ENCODE data around the gene ZBTB43. TPM values are rescaled to one million over a fixed set of nuclear protein-coding genes. Genes with fewer than 3 reads are reported as not detected.

ZBTB43 gene, protein sequence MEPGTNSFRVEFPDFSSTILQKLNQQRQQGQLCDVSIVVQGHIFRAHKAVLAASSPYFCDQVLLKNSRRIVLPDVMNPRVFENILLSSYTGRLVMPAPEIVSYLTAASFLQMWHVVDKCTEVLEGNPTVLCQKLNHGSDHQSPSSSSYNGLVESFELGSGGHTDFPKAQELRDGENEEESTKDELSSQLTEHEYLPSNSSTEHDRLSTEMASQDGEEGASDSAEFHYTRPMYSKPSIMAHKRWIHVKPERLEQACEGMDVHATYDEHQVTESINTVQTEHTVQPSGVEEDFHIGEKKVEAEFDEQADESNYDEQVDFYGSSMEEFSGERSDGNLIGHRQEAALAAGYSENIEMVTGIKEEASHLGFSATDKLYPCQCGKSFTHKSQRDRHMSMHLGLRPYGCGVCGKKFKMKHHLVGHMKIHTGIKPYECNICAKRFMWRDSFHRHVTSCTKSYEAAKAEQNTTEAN
- 5.2 to 11.1 TPM (median 7.8 TPM) in 5 replicates for total RNA-seq (2022; extraction: Qiagen RNA extraction)

DNA sequence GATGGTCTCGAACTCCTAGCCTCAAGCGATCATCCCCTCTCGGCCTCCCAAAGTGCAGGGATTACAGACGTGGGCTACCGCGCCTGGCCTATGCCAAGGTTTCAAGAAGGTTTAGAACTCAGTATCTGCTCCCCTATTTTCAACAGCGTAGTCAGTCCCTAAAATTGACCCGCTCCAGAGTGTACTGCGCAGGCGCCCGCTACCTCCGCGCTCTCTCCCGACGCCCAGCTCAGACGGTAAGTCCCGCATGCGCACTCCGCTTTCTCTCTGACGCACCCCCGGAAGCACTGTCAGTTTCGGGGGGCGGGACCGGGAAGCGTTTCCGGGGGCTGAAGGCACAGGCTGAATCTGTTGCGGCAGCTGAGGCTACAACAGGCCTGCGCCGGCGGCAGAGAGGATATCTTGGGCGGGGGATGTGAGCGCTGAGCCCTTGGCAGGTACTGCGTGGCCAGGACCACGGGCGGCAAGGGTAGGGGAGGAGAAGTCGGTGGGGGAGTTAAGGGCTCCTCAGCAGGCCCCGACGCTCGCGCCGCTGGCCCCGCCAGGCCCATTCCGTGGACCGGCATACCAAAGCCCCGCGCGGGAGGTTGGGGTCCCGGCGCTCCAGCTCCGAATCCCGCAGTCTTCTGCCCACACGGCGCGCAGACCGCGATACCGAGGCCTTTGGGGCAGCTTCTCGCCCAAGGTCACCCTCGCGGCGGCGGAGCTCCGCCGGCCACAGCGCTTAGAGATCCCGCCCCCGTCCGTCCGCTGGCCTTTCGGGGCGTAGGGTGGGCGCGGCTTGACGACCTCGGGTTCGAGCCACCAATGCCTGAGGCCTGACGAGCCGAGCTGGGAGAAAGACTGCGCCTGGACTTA lies at the start of gene ZBTB43:
ZBTB43 (plus strand) TSS at position 345 of the 858 bp plus-strand sequence. CDS start 27,470 bp downstream, outside the sequence.

DNA sequence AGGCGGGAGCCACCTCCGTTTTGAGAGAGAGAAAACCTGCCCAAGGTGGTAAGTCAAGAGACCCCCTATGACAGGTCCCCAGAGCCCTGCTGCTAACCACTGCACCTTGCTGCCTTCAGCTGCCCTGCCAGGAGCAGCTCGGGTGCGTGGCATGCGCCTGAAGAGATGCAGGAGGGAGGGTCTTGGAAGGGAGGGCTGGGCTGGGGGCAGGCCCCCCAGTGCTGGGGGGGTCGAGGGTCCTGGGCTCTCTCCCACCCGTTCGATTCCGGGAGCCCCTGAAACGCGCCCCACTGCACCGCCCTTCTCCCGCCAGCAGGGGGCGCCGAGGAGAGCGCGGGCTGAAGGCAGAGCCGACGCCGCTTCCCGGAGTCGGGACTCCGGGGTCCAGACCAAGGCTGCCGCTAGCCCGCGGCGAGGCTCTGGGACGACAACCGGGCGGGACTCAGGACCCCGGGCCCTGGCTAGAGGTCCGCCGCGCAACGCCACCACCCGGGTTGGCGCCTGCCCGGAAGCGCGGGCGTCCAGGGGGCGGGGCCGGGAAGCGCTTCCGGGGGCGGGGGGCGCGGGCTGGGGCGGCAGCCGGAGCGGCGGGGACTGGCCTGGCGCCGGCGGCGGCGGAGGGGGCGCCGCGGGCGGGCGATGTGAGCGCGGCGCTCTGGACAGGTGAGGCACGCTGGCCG lies 55.4 kb downstream of the ZBTB43 start, which contains the start of gene ZBTB34:
ZBTB34 (plus strand) TSS at position 563 of the 680 bp plus-strand sequence. CDS start 18,761 bp downstream, outside the sequence.

Other genes with a start within 250 kb of the ZBTB43 start
- gene LMX1B, start 191.1 kb upstream of the ZBTB43 start, total RNA-seq (2022; extraction: Qiagen RNA extraction), result 0.85 to 1.8 TPM (median 1.5 TPM) in 5 replicates
- 3.3 to 4.8 TPM (median 3.9 TPM) in 5 replicates for gene ZBTB34, start 55.6 kb downstream of the ZBTB43 start, total RNA-seq (2022; extraction: Qiagen RNA extraction)
- gene RALGPS1, start 109.7 kb downstream of the ZBTB43 start, total RNA-seq (2022; extraction: Qiagen RNA extraction), result 1.7 to 2.4 TPM (median 1.9 TPM) in 5 replicates